MG63 (cell line): ENCODE measurements around the gene ADGRD2. TPM values are rescaled to one million over a fixed set of nuclear protein-coding genes. Genes with fewer than 3 reads are reported as not detected.

Source experiments
- DNase-seq: peaks from one replicate; pipeline ENCODE4 v3.0.0-alpha.2; 2020
- H3K27me3 ChIP-seq: fragments of 250-450 bp; sonication (Bioruptor Pico); 2 replicates; pipeline ENCODE4 v1.5.1; 2020; ENCODE audit warnings: mild to moderate bottlenecking, moderate library complexity
- H3K36me3 ChIP-seq: fragments of 250-450 bp; sonication (Bioruptor Pico); 2 replicates; pipeline ENCODE4 v1.5.1; 2020; ENCODE audit warnings: mild to moderate bottlenecking, moderate library complexity
- H3K4me3 ChIP-seq: fragments of 250-450 bp; sonication (Bioruptor Pico); 2 replicates; pipeline ENCODE4 v1.5.1; 2020; ENCODE audit warnings: mild to moderate bottlenecking, moderate library complexity
- H3K9me3 ChIP-seq: fragments of 250-450 bp; sonication (Bioruptor Pico); 2 replicates; pipeline ENCODE4 v1.5.1; 2020; ENCODE audit warnings: mild to moderate bottlenecking, moderate library complexity
- total RNA-seq: library from RNA; depleted of rRNA; stranded (reverse); fragments of >200 nt; shearing (Covaris generic); gene quantifications from 2 replicates; pipeline ENCODE4 v1.2.3, GENCODE V29; 2014; ENCODE audit warnings: low replicate concordance

The ADGRD2 gene
- total RNA-seq, 1 experiment from 2014 or later, result not detected

DNA sequence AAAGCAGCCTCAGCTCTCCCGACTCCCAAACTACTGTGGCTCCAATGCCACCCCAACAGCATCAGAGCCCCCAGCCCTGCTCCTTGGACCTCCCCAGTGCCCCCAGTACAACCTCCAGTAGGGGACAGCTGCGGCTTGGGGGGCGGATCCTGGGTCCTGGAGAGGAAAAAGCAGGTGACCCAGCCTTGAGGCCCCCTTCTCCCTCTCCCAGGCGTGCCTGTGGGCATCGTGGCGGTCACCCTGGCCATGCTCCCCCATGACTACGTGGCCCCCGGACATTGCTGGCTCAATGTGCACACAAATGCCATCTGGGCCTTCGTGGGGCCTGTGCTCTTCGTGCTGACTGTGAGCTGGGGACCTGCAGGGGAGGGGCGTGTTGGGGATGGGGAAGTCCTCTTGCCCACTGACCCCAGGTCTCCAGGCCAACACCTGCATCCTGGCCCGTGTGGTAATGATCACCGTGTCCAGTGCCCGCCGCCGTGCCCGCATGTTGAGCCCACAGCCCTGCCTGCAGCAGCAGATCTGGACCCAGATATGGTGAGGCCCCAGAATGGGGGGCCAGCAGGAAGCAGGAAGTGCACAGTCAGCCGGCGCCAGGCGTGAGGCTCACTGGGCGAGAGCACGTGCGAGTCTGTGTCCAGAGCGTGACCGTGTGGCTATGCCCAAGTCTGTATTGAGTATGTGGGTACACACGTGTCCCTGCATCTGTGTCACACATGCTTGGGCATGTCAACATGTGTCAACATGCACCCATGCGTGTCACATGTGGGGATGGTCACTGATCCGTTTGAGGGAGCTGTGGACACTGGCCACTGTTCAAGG lies 19.0 kb downstream of the ADGRD2 start:
- Histone ChIP-seq H3K9me3 (no peaks in the 10 kb centered on the region), H3K27me3 (no peaks in the 10 kb centered on the region), H3K36me3 (no peaks in the 10 kb centered on the region), H3K4me3 (no peak overlapping the region)
- no peak for DNase-seq

DNA sequence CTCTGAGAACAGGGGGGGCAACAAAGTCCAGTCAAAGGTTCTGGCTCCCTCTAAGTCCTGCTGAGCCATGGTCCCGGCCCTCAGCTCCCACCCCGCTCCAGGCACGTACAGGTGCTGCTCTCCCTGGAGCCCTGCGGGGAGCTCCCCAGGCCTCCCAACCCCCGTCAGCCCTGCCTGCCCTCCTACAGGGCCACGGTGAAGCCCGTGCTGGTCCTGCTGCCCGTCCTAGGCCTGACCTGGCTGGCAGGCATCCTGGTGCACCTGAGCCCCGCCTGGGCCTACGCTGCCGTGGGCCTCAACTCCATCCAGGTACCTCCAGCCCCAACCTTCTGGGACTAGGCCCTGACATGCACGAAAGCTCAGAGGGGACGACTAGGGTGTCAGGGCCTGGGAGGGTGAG lies 20.1 kb downstream of the ADGRD2 start:
- DNase-seq, result no peak
- no peaks in the 10 kb centered on the region for H3K36me3 ChIP-seq
- H3K9me3 ChIP-seq, result no peaks in the 10 kb centered on the region
- no peaks in the 10 kb centered on the region for H3K27me3 ChIP-seq
- H3K4me3 ChIP-seq, result no peak overlapping the region

DNA sequence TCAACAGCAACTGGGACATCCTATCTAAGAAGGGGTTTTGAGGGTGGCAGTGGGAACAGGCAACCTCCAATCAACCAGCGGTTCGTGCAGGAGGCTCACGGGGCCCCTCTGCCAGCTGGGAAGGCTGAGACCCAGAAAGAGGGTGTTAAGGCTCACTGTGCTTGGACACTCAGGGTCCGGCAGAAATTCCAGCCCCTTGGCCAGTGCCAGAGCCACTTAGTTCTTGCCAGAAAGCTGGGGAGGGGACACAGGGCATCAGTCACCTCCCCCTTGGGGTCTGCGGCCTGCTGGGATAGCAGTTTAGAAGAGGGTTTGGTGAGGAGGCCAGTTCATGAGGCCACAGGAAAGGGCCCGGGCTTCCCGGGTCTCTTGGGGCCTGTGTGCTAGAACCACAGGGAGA lies 20.5 kb downstream of the ADGRD2 start:
- Histone ChIP-seq H3K36me3 (no peaks in the 10 kb centered on the region), H3K27me3 (no peaks in the 10 kb centered on the region), H3K9me3 (no peaks in the 10 kb centered on the region), H3K4me3 (no peak overlapping the region)
- DNase-seq, result no peak

DNA sequence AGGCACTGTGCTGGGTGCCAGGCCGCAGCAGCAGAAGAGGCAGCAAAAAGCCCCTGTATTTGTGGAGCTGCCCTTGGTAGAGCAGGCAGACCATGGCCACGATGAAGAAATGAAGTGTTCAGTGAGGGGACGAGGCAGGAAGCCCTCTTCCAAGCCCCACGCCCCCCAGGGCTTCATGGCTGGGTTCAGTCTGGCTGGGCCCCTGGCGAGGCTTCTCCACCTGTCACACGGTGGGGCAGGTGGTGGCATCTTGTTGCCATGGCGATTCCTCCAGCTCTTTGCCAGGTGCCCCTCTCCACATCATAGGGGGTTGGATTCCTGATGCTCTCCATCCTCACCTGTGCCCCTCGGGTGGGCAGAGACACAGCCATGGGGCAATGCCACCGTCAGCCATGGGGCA lies 21.5 kb downstream of the ADGRD2 start:
- no peak overlapping the region for H3K4me3 ChIP-seq
- DNase-seq, result no peak
- no peaks in the 10 kb centered on the region for H3K27me3 ChIP-seq
- H3K36me3 ChIP-seq, result no peaks in the 10 kb centered on the region
- no peaks in the 10 kb centered on the region for H3K9me3 ChIP-seq

DNA sequence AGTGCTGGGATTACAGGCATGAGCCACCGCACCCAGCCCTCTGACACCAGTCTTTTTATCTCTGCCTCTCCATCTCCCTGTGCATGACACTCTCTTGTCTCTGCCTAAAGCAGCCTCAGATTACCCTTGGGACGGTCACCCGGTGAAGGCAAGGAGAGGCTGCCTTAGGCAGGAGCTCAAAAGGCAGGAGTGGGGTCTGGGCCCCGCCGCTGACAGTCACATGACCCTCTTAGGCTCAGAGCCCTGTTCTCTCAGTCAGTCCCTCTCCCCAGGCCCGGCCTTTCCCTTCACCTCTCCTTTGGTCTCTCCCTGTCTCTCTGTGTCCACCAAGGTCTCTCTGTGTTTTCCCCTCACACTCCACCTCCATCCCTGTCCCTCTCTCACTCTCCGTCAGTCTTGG lies 22.5 kb downstream of the ADGRD2 start:
- DNase-seq, result no peak
- H3K4me3 ChIP-seq, result no peak overlapping the region
- no peaks in the 10 kb centered on the region for H3K36me3 ChIP-seq
- no peaks in the 10 kb centered on the region for H3K9me3 ChIP-seq
- H3K27me3 ChIP-seq, result no peaks in the 10 kb centered on the region

DNA sequence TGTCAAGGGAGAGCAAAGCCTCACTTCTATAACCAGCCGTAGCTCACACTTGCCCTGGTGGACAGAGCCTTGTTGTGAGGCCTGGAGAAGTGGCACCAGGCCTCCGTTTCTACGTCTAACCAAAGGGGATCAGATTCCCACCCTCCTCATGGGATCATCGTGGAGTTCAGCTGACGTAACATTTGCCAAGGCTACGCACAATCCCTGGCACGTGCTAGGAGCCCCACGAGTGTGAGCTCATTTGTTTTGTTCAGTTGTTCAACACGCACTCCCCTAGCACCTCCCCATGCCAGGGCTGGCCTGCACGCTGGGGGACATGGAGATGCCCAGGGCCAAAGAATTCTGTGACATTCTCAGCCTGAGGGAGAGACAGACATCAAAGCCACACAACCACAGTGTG lies 23.1 kb downstream of the ADGRD2 start:
- Histone ChIP-seq H3K36me3 (no peaks in the 10 kb centered on the region), H3K9me3 (no peaks in the 10 kb centered on the region), H3K4me3 (no peak overlapping the region), H3K27me3 (no peaks in the 10 kb centered on the region)
- DNase-seq, result no peak

DNA sequence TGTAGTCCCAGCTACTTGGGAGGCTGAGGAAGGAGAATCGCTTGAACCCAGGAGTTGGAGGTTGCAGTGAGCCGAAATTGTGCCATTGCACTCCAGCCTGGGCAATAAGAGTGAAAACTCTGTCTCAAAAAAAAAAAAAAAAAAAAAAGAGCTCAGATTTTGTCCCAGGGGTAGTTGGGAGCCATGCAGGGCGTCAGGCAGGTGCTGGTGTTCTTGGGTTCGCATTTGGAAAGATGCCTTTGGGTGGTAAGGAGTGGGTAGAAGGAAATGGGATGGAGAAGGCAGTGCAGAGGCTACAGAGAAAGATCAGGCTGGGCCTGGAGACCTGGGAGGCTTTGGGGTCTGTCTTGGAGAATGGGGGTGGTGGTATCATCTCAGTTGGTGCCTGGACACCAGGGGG lies 23.9 kb downstream of the ADGRD2 start:
- Histone ChIP-seq H3K27me3 (no peaks in the 10 kb centered on the region), H3K36me3 (no peaks in the 10 kb centered on the region)

DNA sequence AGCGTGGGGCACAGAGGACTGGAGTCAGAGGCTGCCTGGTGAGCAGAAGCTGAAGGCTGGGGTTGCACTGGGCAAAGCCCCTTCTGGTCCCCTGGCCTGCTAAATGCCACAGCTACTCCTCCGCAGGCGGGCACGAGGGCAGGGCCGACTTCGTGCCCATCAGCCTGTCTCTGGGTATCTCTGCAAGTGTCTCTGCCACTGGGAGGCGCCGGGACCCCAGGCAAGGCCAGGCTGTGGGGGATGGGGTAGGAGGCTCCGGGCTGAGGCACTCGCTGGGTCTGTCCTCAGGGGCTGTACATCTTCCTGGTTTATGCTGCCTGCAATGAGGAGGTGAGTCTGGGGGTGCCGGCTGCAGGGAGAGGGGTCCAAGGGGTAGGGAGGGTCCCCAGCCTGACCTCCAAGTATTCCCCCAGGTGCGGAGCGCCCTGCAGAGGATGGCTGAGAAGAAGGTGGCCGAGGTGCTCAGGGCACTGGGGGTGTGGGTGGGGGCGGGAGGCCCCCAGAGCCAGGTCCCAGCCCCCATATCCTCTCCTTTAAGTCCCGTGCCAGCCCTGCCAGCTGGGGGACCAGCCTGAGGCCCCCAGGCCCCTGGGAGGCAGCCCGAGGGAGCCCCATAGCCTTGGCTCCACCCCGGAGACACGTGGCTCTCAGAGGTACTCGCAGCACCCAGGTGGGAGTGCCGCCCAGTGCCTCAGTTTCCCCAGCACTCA lies 25.1 kb downstream of the ADGRD2 start:
- no peak for DNase-seq
- H3K27me3 ChIP-seq, result no peaks in the 10 kb centered on the region

More for the DNA sequence above, 23.9 kb downstream of the ADGRD2 start:
- H3K9me3 ChIP-seq, result no peaks in the 10 kb centered on the region
- DNase-seq, result no peak
- no peak overlapping the region for H3K4me3 ChIP-seq

DNA sequence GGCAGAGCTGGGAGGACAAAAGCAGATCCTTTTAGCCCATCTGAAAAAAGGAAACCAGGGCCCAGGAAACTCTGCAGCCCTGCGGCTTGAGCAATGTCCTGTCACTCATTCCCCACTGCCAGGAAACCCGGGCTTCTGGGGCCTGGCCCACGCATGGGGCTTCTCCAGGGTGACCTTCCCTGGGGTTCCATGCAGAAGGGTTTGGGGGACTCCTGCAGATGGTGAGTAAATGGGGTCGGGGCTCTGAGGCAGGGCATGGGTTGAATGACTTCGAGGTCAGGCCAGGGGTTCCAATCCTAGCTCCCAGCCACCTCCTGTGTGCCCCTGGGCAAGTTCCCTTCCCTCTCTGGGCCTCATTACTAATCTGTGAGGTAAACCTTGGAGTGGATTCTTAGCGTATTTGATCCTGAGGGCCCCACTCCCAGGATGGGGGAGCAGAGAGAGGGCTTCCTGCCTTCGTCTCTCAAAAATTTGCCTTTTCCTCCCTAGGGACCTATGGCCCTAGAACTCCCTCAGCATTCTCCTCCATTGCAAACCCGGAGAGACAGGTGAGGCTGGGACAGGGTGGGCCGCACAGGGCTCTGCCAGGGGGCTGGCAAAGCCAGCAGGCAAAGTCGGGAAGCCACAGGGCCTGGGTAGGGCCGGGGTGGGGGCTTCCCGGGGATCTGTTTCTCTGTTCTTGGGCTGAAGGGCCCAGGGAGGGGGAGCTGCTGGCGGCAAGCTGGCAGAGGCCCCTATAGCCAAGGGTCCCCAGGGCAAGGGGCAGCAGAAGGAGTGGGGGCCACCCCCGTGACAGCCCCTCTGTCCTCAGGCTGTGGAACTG lies 25.8 kb downstream of the ADGRD2 start:
- DNase-seq, result no peak
- no peak overlapping the region for H3K4me3 ChIP-seq
- H3K9me3 ChIP-seq, result no peaks in the 10 kb centered on the region
- H3K36me3 ChIP-seq, result no peaks in the 10 kb centered on the region
- H3K27me3 ChIP-seq, result no peaks in the 10 kb centered on the region

More for the DNA sequence above, 25.1 kb downstream of the ADGRD2 start:
- Histone ChIP-seq H3K4me3 (no peak overlapping the region), H3K9me3 (no peaks in the 10 kb centered on the region), H3K36me3 (no peaks in the 10 kb centered on the region)

DNA sequence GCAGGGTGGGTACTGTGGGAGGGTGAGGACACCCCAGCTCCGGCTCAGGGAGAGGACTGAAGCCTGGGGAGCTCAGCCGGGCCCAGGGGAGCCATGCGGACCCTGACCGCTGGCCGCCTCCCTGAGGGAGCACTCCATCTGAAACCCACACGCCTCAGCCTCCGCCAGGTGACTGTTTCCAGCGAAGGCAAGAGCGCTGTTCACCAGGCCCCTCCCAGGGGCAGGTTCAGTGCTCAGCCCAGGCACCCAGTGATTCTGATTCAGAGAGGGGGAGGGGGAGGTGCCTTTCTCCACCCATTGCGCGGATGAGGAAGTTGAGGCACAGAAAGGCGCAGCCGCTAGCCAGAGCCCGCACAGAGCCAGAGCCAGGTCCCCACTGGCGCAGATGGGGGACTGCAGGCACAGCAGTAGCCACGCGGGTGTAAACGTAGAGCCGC lies 27.0 kb downstream of the ADGRD2 start:
- H3K36me3 ChIP-seq, result no peaks in the 10 kb centered on the region

DNA sequence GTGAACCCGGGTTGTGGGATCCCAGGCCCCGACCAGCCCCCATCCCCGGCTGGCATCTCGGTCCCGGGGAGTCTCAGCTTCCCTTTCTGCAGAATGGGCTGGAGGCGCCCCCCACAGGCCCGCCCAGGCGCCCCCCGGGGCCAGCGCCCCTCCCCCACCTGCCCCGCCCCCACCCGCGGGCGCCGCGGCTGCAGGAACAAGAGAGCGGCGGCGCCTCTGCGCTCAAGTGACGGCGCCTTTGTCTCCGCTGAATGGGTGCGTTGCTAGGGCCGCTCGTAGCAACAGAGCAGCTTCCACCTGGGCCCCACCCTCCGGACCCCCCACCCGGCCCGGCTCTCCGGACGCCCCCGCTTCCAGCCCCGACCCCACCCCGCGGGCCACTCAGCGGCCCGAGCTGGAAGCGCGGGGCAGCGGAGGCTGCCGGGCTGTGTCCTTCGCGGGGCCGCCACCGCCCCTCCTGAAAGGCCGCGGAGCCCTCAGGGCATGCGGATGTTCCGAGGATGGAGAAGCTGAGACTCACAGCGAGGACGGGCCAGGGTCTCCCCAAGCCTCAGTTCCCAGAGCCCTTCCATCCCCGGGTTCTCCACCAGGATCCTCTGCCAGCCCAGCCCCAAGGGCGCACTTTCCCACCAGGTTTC lies 27.5 kb downstream of the ADGRD2 start:
- no peak for DNase-seq
- Histone ChIP-seq H3K27me3 (no peaks in the 10 kb centered on the region), H3K36me3 (no peaks in the 10 kb centered on the region), H3K4me3 (no peak overlapping the region), H3K9me3 (no peaks in the 10 kb centered on the region)

More for the DNA sequence above, 27.0 kb downstream of the ADGRD2 start:
- no peaks in the 10 kb centered on the region for H3K27me3 ChIP-seq
- no peak overlapping the region for H3K4me3 ChIP-seq
- no peaks in the 10 kb centered on the region for H3K9me3 ChIP-seq
- DNase-seq, result no peak

DNA sequence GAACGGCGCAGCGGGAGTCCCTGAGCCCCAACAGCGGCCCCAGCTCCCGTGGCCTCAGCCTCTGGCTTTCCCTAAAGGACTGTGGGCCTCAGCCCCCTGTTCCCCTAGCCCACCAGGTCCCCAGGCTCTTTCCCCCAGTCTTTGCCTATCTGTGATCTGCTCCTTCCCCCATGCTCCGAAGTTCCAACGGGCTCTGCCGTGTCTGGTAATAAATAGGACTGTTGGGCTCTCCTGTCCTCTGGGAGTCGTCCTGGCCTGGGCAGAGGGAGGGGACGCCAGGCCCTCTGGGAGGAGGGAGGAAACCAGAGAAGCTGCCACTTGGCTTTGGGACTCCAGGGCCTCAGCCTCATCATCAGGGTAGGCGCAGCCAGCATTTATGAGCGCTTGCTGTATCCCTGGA lies 28.1 kb downstream of the ADGRD2 start:
- Histone ChIP-seq H3K27me3 (no peaks in the 10 kb centered on the region), H3K36me3 (no peaks in the 10 kb centered on the region), H3K9me3 (no peaks in the 10 kb centered on the region), H3K4me3 (no peak overlapping the region)
- no peak for DNase-seq

DNA sequence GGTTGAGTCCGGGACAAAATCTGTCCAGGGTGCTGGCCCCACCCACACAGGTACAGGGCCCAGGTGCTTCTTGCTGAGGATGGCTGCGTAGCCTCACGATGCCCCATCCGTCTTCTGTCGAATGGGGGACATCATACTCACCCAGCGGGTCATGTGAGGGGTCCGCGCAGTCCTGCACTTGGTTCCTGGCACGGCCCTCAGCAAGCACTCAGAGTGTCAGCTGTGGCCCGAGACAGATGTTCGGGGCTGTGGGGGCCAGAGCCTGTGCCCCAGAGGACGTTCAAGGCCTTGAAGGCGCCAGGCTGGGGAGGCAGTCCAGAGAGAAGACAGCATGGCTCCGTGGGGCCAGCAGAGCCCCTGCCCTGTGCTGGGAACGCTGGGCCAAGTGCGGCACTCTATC lies 29.1 kb downstream of the ADGRD2 start:
- DNase-seq, result no peak
- H3K9me3 ChIP-seq, result no peaks in the 10 kb centered on the region
- H3K27me3 ChIP-seq, result no peaks in the 10 kb centered on the region
- no peak overlapping the region for H3K4me3 ChIP-seq
- H3K36me3 ChIP-seq, result no peaks in the 10 kb centered on the region

DNA sequence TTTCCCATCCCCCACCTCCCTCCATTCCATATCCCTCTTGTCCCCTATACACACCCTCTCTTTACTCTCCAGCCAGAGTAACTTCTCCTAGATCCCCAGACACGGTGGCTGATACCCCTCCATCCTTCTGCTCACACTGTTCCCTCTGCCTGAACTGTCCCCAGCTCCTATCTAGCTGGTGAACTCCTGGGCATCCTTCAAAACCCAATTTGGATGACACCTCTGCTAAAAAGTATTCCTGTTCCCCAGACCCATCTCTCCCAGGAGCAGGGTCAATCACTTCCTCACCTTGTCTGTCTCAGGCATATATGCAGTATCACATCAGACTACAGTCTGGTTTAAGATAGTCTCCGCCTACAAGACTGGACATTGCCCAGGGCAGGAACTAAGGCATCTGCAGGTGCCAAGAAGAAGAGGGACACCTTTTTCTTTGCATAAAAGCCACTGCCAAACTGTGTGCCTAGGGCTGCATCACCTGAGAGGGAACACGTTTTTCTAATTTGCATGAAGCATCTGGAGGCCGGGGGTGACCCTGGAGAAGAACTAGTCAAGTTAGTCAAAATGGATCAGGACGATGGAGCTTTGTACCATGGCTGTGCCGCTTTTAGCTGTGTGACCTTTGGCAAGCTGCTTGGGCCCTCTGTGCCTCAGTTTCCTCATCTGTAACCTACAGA lies 29.8 kb downstream of the ADGRD2 start:
- Histone ChIP-seq H3K4me3 (no peak overlapping the region), H3K27me3 (no peaks in the 10 kb centered on the region), H3K9me3 (no peaks in the 10 kb centered on the region), H3K36me3 (no peaks in the 10 kb centered on the region)
- no peak for DNase-seq

DNA sequence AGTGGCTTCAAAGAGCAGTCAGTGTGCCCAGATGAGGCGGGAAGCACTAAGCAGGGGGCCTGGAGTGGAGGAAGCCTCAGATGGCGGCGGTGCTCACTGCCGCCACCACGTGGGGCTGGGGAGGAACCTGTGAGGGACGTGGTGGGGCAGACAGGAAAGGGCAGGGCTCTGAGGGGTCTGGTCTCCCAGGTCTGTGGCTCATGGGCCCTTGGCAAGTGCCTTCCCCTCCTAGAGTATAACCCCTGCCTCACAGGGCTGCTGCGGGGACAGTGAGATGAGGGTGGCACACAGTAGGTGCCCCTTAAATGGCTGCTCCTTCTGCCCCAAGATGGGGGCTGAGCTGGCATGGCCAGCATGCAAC lies 30.4 kb downstream of the ADGRD2 start:
- Histone ChIP-seq H3K36me3 (no peaks in the 10 kb centered on the region), H3K4me3 (no peak overlapping the region), H3K27me3 (no peaks in the 10 kb centered on the region), H3K9me3 (no peaks in the 10 kb centered on the region)
- no peak for DNase-seq

DNA sequence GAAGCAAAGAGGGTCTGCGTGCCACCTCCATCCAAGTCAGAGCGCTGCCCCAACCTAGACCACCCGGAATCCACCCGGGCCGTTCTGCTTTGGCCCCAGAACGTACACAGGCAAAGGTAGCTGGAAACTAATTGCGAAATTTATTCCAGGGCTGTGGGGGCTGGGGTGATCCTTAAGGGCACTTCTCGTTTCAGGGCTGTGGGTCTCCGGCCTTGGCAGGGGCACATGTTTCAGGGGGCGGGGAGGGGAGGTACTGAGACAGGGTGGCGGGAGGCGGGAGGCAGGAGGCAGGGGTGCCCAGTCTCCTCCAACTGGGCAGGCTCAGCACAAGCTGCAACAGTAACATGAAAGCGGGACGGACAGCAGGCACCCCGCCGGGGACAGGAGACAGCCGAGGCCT lies 30.9 kb downstream of the ADGRD2 start:
- Histone ChIP-seq H3K4me3 (no peak overlapping the region), H3K27me3 (no peaks in the 10 kb centered on the region), H3K9me3 (no peaks in the 10 kb centered on the region), H3K36me3 (no peaks in the 10 kb centered on the region)
- no peak for DNase-seq
